ENCODE results near the gene PCDHGB2.
A peak's percentile ranks its signal among the peaks of the same experiment; 100 is the strongest.
"Not testable (repeated sequence)": the region's sequence is repeated elsewhere in the genome, so short reads cannot be mapped to it uniquely, and the experiment has no call there.

PCDHGB2 gene

GRCh38 chr5:141393267-141393666, 33.5 kb downstream of the PCDHGB2 start:
- Histone ChIP-seq H3K9ac (ENCODE audit: low read depth, low read length, poor library complexity, severe bottlenecking) (no peak overlapping the region), H3F3A (ENCODE audit: low read depth) (no peaks in the 10 kb centered on the region), H3K27me3 (ENCODE audit: insufficient read depth, low read length, poor library complexity, severe bottlenecking) (no peaks in the 10 kb centered on the region), H3K4me3 (ENCODE audit: low read length, poor library complexity, severe bottlenecking) (no peak overlapping the region), H3K36me3 (ENCODE audit: insufficient read depth, low read length) (no peaks in the 10 kb centered on the region), H3K9me3 (ENCODE audit: insufficient read depth, low read depth, low read length) (no peaks in the 10 kb centered on the region), H3K9me2 (replicated peaks; ENCODE audit: low read depth, low read length) (no peaks in the 10 kb centered on the region), H3K79me2 (ENCODE audit: insufficient read depth, low read length) (no peaks in the 10 kb centered on the region), H2AFZ (ENCODE audit: low read length) (no peak overlapping the region), H3K4me1 (ENCODE audit: insufficient read depth, low read length, poor library complexity, severe bottlenecking) (no peaks in the 10 kb centered on the region), H3K4me2 (ENCODE audit: low read depth, low read length, poor library complexity, severe bottlenecking) (no peak overlapping the region), H4K20me1 (ENCODE audit: insufficient read depth, low read length, poor library complexity, severe bottlenecking) (no peaks in the 10 kb centered on the region)
- TF ChIP-seq CTCF (conservative IDR thresholded peaks at IDR 0.05; ENCODE audit: low read length): no peak

GRCh38 chr5:141394401-141395187, 34.8 kb downstream of the PCDHGB2 start:
- not testable (repeated sequence) for H3K9me3 ChIP-seq (ENCODE audit: insufficient read depth, low read depth, low read length); H3K9me2 ChIP-seq (replicated peaks; ENCODE audit: low read depth, low read length); H3K4me2 ChIP-seq (ENCODE audit: low read depth, low read length, poor library complexity, severe bottlenecking); H3K27me3 ChIP-seq (ENCODE audit: insufficient read depth, low read length, poor library complexity, severe bottlenecking); H3K4me1 ChIP-seq (ENCODE audit: insufficient read depth, low read length, poor library complexity, severe bottlenecking); H4K20me1 ChIP-seq (ENCODE audit: insufficient read depth, low read length, poor library complexity, severe bottlenecking); H3F3A ChIP-seq (ENCODE audit: low read depth); H3K9ac ChIP-seq (ENCODE audit: low read depth, low read length, poor library complexity, severe bottlenecking); H2AFZ ChIP-seq (ENCODE audit: low read length); H3K79me2 ChIP-seq (ENCODE audit: insufficient read depth, low read length); H3K36me3 ChIP-seq (ENCODE audit: insufficient read depth, low read length); H3K4me3 ChIP-seq (ENCODE audit: low read length, poor library complexity, severe bottlenecking)

- H3K4me2 ChIP-seq (ENCODE audit: low read depth, low read length, poor library complexity, severe bottlenecking); H3K36me3 ChIP-seq (ENCODE audit: insufficient read depth, low read length); H3K9me3 ChIP-seq (ENCODE audit: insufficient read depth, low read depth, low read length); H3K4me3 ChIP-seq (ENCODE audit: low read length, poor library complexity, severe bottlenecking); H3K4me1 ChIP-seq (ENCODE audit: insufficient read depth, low read length, poor library complexity, severe bottlenecking); H3K9me2 ChIP-seq (replicated peaks; ENCODE audit: low read depth, low read length); H3K27me3 ChIP-seq (ENCODE audit: insufficient read depth, low read length, poor library complexity, severe bottlenecking); H4K20me1 ChIP-seq (ENCODE audit: insufficient read depth, low read length, poor library complexity, severe bottlenecking); H3K9ac ChIP-seq (ENCODE audit: low read depth, low read length, poor library complexity, severe bottlenecking); H3K79me2 ChIP-seq (ENCODE audit: insufficient read depth, low read length); H2AFZ ChIP-seq (ENCODE audit: low read length); H3F3A ChIP-seq (ENCODE audit: low read depth): not testable (repeated sequence)
- 0 out of 2 replicates have a peak, but pooled peaks have one; percentile 8 for TF ChIP-seq CTCF (conservative IDR thresholded peaks at IDR 0.05; ENCODE audit: low read length)
These were observed 38.2 kb downstream of the PCDHGB2 start, which contains the start of gene PCDHGB5 for GRCh38 chr5:141397756-141398551. Gene PCDHGB5, plus strand, starts transcription at chr5:141397947. Its CDS starts 181 bp downstream, at chr5:141398128.

- no peak for TF ChIP-seq EZH2phosphoT487 (IDR thresholded peaks at IDR 0.05; ENCODE audit: borderline replicate concordance)
- no peak for TF ChIP-seq CTCF (conservative IDR thresholded peaks at IDR 0.05; ENCODE audit: low read length)
- no peaks in the 10 kb centered on the region for H3K27me3 ChIP-seq (ENCODE audit: insufficient read depth, low read length, poor library complexity, severe bottlenecking)
- no peak overlapping the region for H3K4me2 ChIP-seq (ENCODE audit: low read depth, low read length, poor library complexity, severe bottlenecking)
- H3K9me3 ChIP-seq (ENCODE audit: insufficient read depth, low read depth, low read length): no peaks in the 10 kb centered on the region
- no peaks in the 10 kb centered on the region for H3K4me1 ChIP-seq (ENCODE audit: insufficient read depth, low read length, poor library complexity, severe bottlenecking)
- H3K9ac ChIP-seq (ENCODE audit: low read depth, low read length, poor library complexity, severe bottlenecking): no peak overlapping the region
- H4K20me1 ChIP-seq (ENCODE audit: insufficient read depth, low read length, poor library complexity, severe bottlenecking): no peaks in the 10 kb centered on the region
- H3K36me3 ChIP-seq (ENCODE audit: insufficient read depth, low read length): no peaks in the 10 kb centered on the region
- H3K79me2 ChIP-seq (ENCODE audit: insufficient read depth, low read length): no peaks in the 10 kb centered on the region
- no peaks in the 10 kb centered on the region for H3K9me2 ChIP-seq (replicated peaks; ENCODE audit: low read depth, low read length)
- no peaks in the 10 kb centered on the region for H3F3A ChIP-seq (ENCODE audit: low read depth)
- H2AFZ ChIP-seq (ENCODE audit: low read length): no peak overlapping the region
- H3K4me3 ChIP-seq (ENCODE audit: low read length, poor library complexity, severe bottlenecking): no peak overlapping the region
These were observed 38.8 kb downstream of the PCDHGB2 start for GRCh38 chr5:141398608-141399007.

Measured in Loucy (cell line).